Measurements from ENCODE around the gene EBF3. TPM values are rescaled to one million over a fixed set of nuclear protein-coding genes. Genes with fewer than 3 reads are reported as not detected.

The EBF3 gene
- total RNA-seq, 1 donor from 2014 or later: 0.15 TPM

GRCh38 chr10:129843131-129843541 lies 120.9 kb downstream of the EBF3 start:
- H2AFZ ChIP-seq (replicated peaks): no peak overlapping the region
- no peak overlapping the region for H3K27ac ChIP-seq
- no peak for TF ChIP-seq CTCF (IDR thresholded peaks at IDR 0.05)
- Mint-ChIP-seq H3K27ac (no peak overlapping the region), H3K27me3 (ENCODE audit: insufficient read depth, low read depth) (peaks cover 4% of the 10 kb centered on the region), H3K4me1 (peaks cover 20% of the 10 kb centered on the region), H3K36me3 (no peaks in the 10 kb centered on the region), H3K9me3 (no peaks in the 10 kb centered on the region), H3K4me3 (no peak overlapping the region)
- H3K9me3 ChIP-seq (ENCODE audit: low read depth): no peaks in the 10 kb centered on the region
- no peaks in the 10 kb centered on the region for H3K27me3 ChIP-seq
- H4K20me1 ChIP-seq (ENCODE audit: low read depth): no peaks in the 10 kb centered on the region
- no peak for DNase-seq (ENCODE audit: low spot score)
- no peak overlapping the region for H3K4me3 ChIP-seq
- H3K79me2 ChIP-seq (ENCODE audit: low read depth): no peaks in the 10 kb centered on the region
- no peaks in the 10 kb centered on the region for H3K36me3 ChIP-seq
- H3K4me1 ChIP-seq: no peaks in the 10 kb centered on the region
- H3K4me2 ChIP-seq: no peak overlapping the region
- H3F3A ChIP-seq (ENCODE audit: low read depth): no peaks in the 10 kb centered on the region
- no peak overlapping the region for H3K9ac ChIP-seq

- Histone ChIP-seq H3K79me2 (ENCODE audit: low read depth) (no peaks in the 10 kb centered on the region), H3K27me3 (no peaks in the 10 kb centered on the region), H3K36me3 (no peaks in the 10 kb centered on the region), H3K27ac (no peak overlapping the region), H2AFZ (replicated peaks) (no peak overlapping the region), H3F3A (ENCODE audit: low read depth) (no peaks in the 10 kb centered on the region), H3K9me3 (ENCODE audit: low read depth) (no peaks in the 10 kb centered on the region), H3K9ac (no peak overlapping the region), H3K4me3 (no peak overlapping the region), H3K4me2 (no peak overlapping the region), H3K4me1 (no peaks in the 10 kb centered on the region), H4K20me1 (ENCODE audit: low read depth) (no peaks in the 10 kb centered on the region)
- H3K27me3 Mint-ChIP-seq (ENCODE audit: insufficient read depth, low read depth): peaks cover 2% of the 10 kb centered on the region
- H3K36me3 Mint-ChIP-seq: no peaks in the 10 kb centered on the region
- no peak for DNase-seq (ENCODE audit: low spot score)
- no peaks in the 10 kb centered on the region for H3K9me3 Mint-ChIP-seq
- TF ChIP-seq EZH2 (IDR thresholded peaks at IDR 0.05) (no peak), EZH2phosphoT487 (IDR thresholded peaks at IDR 0.05) (no peak), CTCF (IDR thresholded peaks at IDR 0.05) (no peak)
- peaks cover 12% of the 10 kb centered on the region for H3K4me1 Mint-ChIP-seq
- H3K4me3 Mint-ChIP-seq: no peak overlapping the region
- H3K27ac Mint-ChIP-seq: no peak overlapping the region
Observed at GRCh38 chr10:129842031-129842430, 122.0 kb downstream of the EBF3 start.

- Mint-ChIP-seq H3K36me3 (no peaks in the 10 kb centered on the region), H3K9me3 (no peaks in the 10 kb centered on the region), H3K27ac (peak overlapping the region; percentile 8), H3K4me3 (no peak overlapping the region), H3K4me1 (peaks cover 12% of the 10 kb centered on the region), H3K27me3 (ENCODE audit: insufficient read depth, low read depth) (peaks cover 2% of the 10 kb centered on the region)
- H3K9me3 ChIP-seq (ENCODE audit: low read depth): no peaks in the 10 kb centered on the region
- no peaks in the 10 kb centered on the region for H4K20me1 ChIP-seq (ENCODE audit: low read depth)
- no peaks in the 10 kb centered on the region for H3K36me3 ChIP-seq
- no peak overlapping the region for H3K9ac ChIP-seq
- H3K4me3 ChIP-seq: no peak overlapping the region
- H3K4me1 ChIP-seq: no peaks in the 10 kb centered on the region
- H2AFZ ChIP-seq (replicated peaks): no peak overlapping the region
- H3K79me2 ChIP-seq (ENCODE audit: low read depth): no peaks in the 10 kb centered on the region
- no peak overlapping the region for H3K27ac ChIP-seq
- no peak overlapping the region for H3K4me2 ChIP-seq
- no peaks in the 10 kb centered on the region for H3K27me3 ChIP-seq
- TF ChIP-seq EZH2 (IDR thresholded peaks at IDR 0.05): no peak
- no peak for TF ChIP-seq CTCF (IDR thresholded peaks at IDR 0.05)
- no peak for TF ChIP-seq EZH2phosphoT487 (IDR thresholded peaks at IDR 0.05)
- H3F3A ChIP-seq (ENCODE audit: low read depth): no peaks in the 10 kb centered on the region
- no peak for DNase-seq (ENCODE audit: low spot score)
Observed at GRCh38 chr10:129841590-129841989, 122.5 kb downstream of the EBF3 start.

- no peak for DNase-seq (ENCODE audit: low spot score)
- no peaks in the 10 kb centered on the region for H3K36me3 Mint-ChIP-seq
- no peak overlapping the region for H3K4me3 Mint-ChIP-seq
- TF ChIP-seq EZH2phosphoT487 (IDR thresholded peaks at IDR 0.05): no peak
- no peak for TF ChIP-seq CTCF (IDR thresholded peaks at IDR 0.05)
- TF ChIP-seq EZH2 (IDR thresholded peaks at IDR 0.05): no peak
- no peaks in the 10 kb centered on the region for H3K27me3 ChIP-seq
- no peaks in the 10 kb centered on the region for H3K9me3 ChIP-seq (ENCODE audit: low read depth)
- H3K9me3 Mint-ChIP-seq: no peaks in the 10 kb centered on the region
- H3K4me2 ChIP-seq: no peak overlapping the region
- H4K20me1 ChIP-seq (ENCODE audit: low read depth): no peaks in the 10 kb centered on the region
- no peaks in the 10 kb centered on the region for H3F3A ChIP-seq (ENCODE audit: low read depth)
- peaks cover 7% of the 10 kb centered on the region for H3K4me1 Mint-ChIP-seq
- H3K27ac ChIP-seq: no peak overlapping the region
- H3K4me1 ChIP-seq: no peaks in the 10 kb centered on the region
- no peak overlapping the region for H3K4me3 ChIP-seq
- H3K36me3 ChIP-seq: no peaks in the 10 kb centered on the region
- H3K27me3 Mint-ChIP-seq (ENCODE audit: insufficient read depth, low read depth): peaks cover 2% of the 10 kb centered on the region
- H3K9ac ChIP-seq: no peak overlapping the region
- H2AFZ ChIP-seq (replicated peaks): no peak overlapping the region
- peak overlapping the region; percentile 8 for H3K27ac Mint-ChIP-seq
- H3K79me2 ChIP-seq (ENCODE audit: low read depth): no peaks in the 10 kb centered on the region
Observed at GRCh38 chr10:129841071-129841470, 123.0 kb downstream of the EBF3 start.
